ENCODE data around the gene CLASRP. TPM values are rescaled to one million over a fixed set of nuclear protein-coding genes. Genes with fewer than 3 reads are reported as not detected.

CLASRP gene
- total and polyA plus RNA-seq, 2 experiments from 2014 or later = 41.7 to 149 TPM

GRCh38 chr19:45005787-45006186, 33.1 kb upstream of the CLASRP start:
- no peaks in the 10 kb centered on the region for H3K9me3 ChIP-seq (ENCODE audit: low read depth)
- H3K4me1 ChIP-seq (ENCODE audit: low read depth) = peaks cover 4% of the 10 kb centered on the region
- TF ChIP-seq CTCF (IDR thresholded peaks at IDR 0.05; ENCODE audit: low read depth, low read length) = no peak

GRCh38 chr19:45008552-45008951, 30.3 kb upstream of the CLASRP start:
- DNase-seq (ENCODE audit: low read depth in 1 of 2, low spot score in 1 of 2) = no peak
- H3K9me3 ChIP-seq (ENCODE audit: low read depth) = no peaks in the 10 kb centered on the region

More at GRCh38 chr19:45005787-45006186, 33.1 kb upstream of the CLASRP start:
- Histone ChIP-seq H3K27me3 (no peaks in the 10 kb centered on the region), H3K27ac (no peak overlapping the region), H3K36me3 (no peaks in the 10 kb centered on the region), H3K4me3 (no peak overlapping the region)
- no peak for DNase-seq (ENCODE audit: low read depth in 1 of 2, low spot score in 1 of 2)

GRCh38 chr19:45009625-45010255, 29.1 kb upstream of the CLASRP start:
- H3K9me3 ChIP-seq (ENCODE audit: low read depth) = no peaks in the 10 kb centered on the region
- H3K27ac ChIP-seq = no peak overlapping the region
- no peaks in the 10 kb centered on the region for H3K27me3 ChIP-seq
- DNase-seq (ENCODE audit: low read depth in 1 of 2, low spot score in 1 of 2) = no peak
- TF ChIP-seq CTCF (IDR thresholded peaks at IDR 0.05; ENCODE audit: low read depth, low read length) = no peak
- no peaks in the 10 kb centered on the region for H3K4me1 ChIP-seq (ENCODE audit: low read depth)
- no peak overlapping the region for H3K4me3 ChIP-seq
- H3K36me3 ChIP-seq = no peaks in the 10 kb centered on the region

More at GRCh38 chr19:45008552-45008951, 30.3 kb upstream of the CLASRP start:
- Histone ChIP-seq H3K27ac (no peak overlapping the region), H3K27me3 (no peaks in the 10 kb centered on the region), H3K4me3 (no peak overlapping the region), H3K4me1 (ENCODE audit: low read depth) (no peaks in the 10 kb centered on the region), H3K36me3 (no peaks in the 10 kb centered on the region)
- TF ChIP-seq CTCF (IDR thresholded peaks at IDR 0.05; ENCODE audit: low read depth, low read length) = no peak

GRCh38 chr19:45010306-45010705, 28.5 kb upstream of the CLASRP start:
- no peak for DNase-seq (ENCODE audit: low read depth in 1 of 2, low spot score in 1 of 2)
- H3K27me3 ChIP-seq = no peaks in the 10 kb centered on the region
- no peak overlapping the region for H3K4me3 ChIP-seq
- TF ChIP-seq CTCF (IDR thresholded peaks at IDR 0.05; ENCODE audit: low read depth, low read length) = no peak
- H3K4me1 ChIP-seq (ENCODE audit: low read depth) = no peaks in the 10 kb centered on the region
- H3K27ac ChIP-seq = no peak overlapping the region
- no peaks in the 10 kb centered on the region for H3K9me3 ChIP-seq (ENCODE audit: low read depth)
- no peaks in the 10 kb centered on the region for H3K36me3 ChIP-seq

- no peaks in the 10 kb centered on the region for H3K27me3 ChIP-seq
- no peak for TF ChIP-seq CTCF (IDR thresholded peaks at IDR 0.05; ENCODE audit: low read depth, low read length)
- H3K36me3 ChIP-seq = no peaks in the 10 kb centered on the region
- H3K9me3 ChIP-seq (ENCODE audit: low read depth) = no peaks in the 10 kb centered on the region
- no peaks in the 10 kb centered on the region for H3K4me1 ChIP-seq (ENCODE audit: low read depth)
- no peak overlapping the region for H3K4me3 ChIP-seq
- no peak overlapping the region for H3K27ac ChIP-seq
- DNase-seq (ENCODE audit: low read depth in 1 of 2, low spot score in 1 of 2) = no peak
Measured at GRCh38 chr19:45011959-45012358, 26.9 kb upstream of the CLASRP start.
